GM19468 (cell line): ENCODE data around the gene ENOX2.
"Not testable (repeated sequence)": the region's sequence is repeated elsewhere in the genome, so short reads cannot be mapped to it uniquely, and the experiment has no call there.

Source experiments
- ATAC-seq: cut with Tn5 transposase; IDR thresholded peaks from one replicate; pipeline ENCODE4 v1.9.1; 2021; ENCODE audit warnings: mild to moderate bottlenecking, moderate library complexity, moderate number of reproducible peaks; ENCODE audit not compliant: unreplicated experiment; ENCODE audit errors: extremely low read depth

Gene ENOX2

DNA sequence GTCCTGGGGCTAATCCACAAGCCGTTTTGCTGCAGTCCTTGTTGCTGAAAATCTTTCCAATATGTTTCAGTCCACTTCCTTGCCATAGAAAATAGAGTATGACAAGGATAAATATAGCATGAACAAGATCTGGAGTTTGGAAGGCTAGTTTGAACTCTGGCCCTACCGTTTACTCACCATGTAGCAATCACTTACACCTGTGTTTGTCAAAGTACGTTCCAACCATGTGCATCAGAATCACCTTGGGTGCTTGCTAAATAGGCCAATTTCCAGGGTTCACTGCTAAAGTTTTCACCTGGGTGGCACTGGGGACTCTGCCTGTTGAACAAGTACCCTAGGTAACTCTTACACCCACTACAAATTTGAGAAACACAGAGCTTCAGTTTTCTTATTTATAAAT is 188.9 kb downstream of the ENOX2 start:
- no peak for ATAC-seq

DNA sequence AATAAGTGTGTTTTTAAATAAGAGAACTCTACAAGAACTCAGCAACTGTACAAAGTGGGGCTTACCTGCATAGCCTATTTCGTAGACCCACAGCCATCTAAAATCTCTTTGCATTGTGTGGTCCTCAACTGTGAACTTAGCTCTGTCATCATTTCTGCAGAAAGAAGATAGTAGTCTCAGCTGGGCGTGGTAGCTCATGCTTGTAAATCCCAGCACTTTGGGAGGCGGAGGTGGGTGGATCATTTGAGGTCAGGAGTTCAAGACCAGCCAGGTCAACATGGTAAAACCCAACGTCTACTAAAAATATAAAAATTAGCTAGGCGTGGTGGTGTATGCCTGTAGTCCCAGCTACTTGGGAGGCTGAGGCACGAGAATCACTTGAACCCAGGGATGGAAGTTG is 193.8 kb downstream of the ENOX2 start:
- ATAC-seq = not testable (repeated sequence)

DNA sequence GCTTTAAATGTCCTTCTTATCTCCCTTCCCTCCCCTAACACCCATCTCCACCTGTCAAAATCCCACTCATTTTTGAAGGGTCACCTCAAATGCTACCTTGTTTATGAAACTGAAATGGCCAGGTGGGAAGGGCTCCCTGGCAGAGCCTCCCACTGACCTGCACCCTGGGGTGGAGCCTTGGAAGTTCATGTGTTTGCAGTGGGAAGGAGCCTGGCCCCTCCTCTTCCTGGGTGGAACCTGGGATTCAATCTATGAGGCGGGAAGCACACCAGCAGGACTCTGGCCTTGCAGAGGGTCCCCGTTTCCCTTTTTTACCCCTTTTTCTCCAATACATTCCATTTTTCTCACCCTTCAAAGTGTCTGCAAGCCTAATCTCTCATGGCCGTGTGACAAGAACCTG is 197.4 kb downstream of the ENOX2 start:
- ATAC-seq = no peak

DNA sequence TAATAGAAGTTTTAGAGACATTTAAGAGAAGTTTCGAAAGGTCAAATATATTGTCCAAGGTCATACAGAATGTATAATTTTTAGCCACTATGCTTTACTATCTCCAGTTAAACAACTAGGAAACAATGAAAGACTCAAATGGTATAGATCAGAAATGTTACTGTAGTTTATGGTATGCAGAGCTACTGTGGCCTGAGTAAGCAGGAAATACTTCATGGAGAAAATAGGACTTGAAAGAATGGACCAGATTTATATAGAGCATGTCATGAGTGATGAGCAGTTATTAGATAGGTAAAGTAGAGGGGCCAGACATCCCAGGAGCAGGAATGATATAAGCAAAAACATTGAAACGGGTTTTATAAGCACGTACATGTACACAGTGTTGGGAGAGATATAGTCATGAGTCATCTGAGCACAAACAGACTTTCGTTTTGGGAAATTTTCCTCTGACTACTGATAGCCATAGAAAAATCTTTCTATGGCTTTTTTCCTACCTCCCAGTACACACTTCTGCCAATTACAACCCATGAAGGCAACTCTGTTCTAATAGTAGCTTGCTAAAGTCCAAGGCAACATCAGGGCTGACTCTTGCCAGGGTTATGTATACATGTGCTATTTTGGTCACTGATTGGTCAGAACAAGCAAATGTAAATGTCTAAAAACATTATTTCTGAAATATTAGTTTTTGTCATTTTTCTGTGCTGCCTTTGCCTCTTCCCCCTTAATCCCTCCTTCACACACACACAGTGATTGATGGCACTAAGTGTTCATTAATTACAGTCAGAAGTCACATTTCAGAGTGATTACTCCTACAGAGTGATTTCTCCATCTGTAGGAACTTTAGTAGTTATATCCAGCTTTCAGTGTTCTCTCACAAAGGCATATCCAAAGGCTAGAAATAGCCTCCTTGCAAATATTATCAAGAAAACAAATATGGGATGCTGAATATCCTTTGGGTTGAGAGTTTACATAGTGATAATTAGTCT is 198.7 kb downstream of the ENOX2 start:
- no peak for ATAC-seq

DNA sequence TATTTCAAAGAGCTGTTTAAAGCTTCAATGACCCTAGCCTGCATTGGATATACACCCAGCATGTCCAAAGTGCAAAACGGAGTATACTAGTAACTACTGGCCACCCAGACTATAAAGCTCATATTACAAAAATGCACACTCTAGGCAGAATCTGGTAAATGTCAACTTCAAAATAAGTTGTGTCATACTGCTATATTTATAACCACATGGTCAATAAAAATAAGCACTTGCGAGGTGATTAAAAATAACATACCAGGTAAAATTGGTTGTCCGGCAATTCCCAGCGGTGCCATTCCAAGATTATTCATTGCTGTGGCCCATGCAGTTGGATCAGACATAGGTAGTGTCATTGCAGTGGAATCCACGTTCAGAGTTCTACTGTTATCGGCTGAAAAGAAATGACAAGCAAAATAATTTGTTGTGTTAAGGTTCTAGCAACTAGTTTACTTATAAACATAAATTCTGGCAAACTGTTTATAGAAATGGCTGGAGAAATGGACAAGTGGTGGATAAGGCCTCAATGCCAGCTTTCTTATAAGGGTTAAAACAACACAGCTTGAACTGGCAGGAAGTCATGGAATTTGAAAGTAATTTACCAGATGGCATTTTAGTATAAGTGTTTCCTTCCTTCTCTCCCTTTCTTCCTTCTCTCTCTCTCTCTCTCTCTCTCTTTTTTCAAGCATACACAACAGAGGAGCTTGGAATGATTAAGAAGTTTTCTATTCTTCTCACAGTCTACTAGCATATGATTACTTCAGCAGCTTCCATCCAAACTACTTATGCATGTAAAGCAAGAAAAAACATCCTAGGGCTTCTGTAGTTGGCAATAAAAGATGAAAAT is 199.9 kb downstream of the ENOX2 start:
- ATAC-seq = no peak

DNA sequence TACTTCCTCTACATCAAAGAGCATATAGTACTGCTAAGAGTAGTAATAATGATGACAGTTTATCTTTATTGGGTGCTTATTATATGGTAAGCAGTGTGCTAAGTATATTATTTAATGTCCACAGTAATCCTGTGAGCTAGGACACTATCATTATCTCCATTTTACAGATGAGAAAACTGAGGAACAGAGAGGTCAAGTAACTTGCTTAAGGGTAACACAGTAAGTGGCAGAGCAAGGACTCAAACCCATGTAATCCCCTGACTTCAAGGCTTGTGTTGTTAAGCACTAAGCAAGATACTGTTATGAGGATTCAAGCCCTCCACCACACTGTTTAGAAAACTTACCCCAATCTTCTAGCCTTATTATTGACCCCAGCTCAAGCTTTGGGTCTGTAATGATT is 202.4 kb downstream of the ENOX2 start:
- ATAC-seq = no peak

DNA sequence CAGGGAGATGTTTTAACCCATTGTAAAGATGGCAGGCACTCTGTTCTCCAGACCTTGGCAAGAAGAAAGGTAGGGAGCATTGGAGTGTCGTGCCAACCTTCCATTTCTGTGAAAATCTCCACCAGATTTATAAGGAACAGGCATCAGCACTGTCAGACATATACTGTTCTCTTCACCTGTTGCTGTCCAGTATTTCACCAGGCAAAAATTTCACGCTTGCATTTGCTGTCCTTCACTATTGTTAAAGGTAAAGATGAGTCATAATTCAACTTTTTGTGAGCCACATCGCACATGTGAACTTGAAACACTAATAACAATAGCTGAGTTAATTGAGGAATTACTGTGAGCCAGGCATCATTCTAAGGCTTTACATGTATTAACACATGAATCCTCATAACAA is 203.4 kb downstream of the ENOX2 start:
- ATAC-seq = no peak

DNA sequence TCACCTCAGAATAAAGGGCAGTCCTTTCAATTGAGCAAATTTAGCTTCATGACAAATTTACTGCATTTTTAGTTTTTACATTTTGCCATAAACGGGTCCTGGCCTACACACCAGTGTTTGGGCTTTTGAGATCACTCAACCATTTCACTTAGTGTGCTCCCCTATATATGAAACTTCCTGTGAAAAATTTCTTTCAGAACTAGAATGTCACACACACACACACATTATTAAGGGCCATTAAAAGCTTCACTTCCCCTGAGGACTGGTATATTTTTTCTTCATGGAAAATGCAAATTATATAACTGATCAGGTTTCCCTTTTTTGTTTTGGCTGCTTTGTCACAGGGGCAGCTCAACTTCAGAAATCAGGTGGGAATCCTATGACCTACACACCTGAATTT is 206.5 kb downstream of the ENOX2 start:
- ATAC-seq = no peak

DNA sequence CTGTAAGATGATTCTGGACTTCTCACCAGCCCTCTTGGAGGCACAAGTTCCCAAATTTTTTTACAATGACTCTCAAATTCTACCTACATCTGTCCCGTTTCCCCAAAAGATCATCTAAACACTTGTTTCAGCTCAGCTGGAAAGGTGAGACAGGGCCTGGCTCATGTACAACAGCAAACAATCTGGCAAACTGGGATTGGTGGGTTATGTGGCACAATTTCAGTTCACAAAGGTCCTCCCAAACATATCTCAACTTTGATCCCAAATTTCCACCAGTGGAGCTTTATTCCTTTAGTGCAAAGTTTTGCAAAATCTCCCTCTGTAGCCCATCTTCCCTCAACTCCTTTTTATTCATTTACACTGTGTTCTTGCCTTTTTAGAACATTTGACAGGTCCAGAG is 207.1 kb downstream of the ENOX2 start:
- no peak for ATAC-seq

DNA sequence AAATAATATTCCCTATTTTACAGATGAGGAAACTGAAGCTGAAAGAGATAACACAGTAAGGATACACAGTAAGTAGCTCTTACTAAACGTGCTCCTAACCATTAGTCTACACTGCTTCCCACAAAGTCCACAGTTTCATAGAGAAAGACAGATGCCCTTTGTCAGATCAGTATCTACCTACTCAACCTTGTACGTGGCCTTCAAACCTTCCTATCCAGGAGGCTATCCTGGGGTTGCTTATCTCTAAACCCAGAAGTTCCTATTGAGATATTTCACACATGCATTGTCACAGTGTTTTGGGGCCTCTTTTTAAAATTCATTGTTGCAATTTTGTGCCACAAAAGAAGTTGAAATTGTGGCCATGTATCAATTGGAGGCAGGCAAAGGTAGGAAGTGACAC is 208.0 kb downstream of the ENOX2 start:
- no peak for ATAC-seq

DNA sequence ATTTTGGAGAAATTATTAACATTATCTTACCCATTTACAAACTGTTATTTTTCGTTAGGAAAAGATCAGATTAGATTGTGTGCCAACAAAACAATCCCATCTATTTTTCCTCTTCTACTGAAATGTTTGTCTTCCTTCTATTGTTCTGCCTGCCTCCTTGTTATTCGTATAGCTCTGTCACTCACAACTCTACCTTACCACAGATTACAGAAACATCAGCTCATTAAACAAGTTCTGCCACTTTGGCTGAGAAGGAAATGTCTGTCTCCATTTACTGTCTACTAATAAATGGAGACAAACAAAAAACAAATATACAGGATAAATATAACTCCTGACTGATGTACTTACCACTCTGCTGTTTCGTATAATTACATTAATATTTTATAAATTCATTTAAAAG is 211.4 kb downstream of the ENOX2 start:
- ATAC-seq = no peak

DNA sequence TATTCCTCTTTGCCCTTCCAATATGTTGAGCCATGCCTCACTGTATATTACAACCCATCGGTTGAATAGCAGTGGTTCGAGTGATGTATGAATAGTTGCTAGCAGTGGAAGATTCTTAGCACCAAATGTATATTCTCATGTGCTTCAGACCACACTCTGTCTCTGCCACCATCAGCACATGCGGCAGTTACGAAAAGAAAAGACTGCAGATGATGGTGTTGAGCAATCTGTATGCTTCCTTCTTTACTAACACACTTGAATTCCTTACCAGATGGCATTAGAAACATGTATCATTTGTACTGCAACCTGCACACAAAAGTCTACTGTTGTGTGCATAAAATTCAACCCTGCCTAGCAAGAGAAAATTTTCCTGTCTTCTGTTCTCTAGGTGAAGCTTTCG is 214.6 kb downstream of the ENOX2 start:
- ATAC-seq = no peak

DNA sequence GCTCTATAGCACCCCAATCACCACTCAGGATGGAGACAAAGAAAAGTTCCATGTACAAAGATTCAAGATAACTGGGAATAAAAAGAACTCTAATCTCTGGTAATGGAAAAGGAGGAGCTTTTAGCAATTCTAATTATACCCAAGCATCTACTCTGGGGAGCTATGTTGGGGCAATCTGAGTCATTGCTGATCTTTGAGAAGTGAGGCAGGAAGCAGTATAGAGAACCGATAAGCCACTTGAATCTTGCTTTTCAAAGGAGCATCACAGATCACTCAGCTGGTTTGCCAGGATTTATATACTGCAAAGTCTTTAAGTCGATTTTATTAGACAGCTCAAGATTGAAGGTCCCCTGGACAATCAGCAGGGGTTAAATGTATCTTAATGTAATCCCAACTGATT is 220.0 kb downstream of the ENOX2 start:
- no peak for ATAC-seq

DNA sequence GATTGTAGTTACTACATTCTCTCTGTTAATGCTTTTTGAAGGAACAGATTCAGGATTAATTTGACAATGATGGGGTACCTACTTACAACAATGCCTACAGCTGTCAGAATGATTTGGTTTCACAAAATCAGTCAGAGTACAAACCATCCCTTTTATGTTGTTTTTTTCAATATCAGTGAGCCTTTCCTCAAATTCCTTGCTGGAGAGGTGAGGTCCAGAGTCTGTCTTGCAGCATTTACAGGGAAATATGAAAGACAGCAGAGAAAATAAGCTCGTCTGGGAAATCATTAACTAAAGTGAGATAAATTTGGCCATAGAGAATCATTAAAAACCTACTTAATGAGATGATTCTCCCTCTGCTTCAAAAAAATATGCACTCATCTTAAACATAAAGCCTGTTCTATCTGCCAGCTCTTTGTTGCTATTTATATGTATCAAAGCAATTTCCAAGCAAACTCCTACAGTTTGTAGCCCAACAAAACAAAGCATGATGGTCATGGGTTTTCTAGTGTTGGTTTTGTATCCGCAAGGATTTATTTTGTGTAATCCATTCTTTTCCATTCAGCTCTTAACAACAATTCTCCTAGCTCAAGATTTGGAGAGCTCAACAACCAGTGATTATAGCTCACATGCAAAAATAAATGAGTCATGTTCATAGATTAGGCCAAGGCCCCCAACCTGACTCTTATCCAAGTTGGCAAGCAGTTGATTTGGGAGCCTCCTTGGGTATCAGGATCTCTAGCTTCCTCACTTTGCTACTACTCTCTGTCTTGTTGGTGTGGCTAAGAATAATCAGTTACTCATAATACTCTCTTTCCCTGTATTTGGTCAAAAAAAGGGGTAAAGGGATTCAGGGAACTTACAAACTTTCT is 222.6 kb downstream of the ENOX2 start:
- no peak for ATAC-seq

DNA sequence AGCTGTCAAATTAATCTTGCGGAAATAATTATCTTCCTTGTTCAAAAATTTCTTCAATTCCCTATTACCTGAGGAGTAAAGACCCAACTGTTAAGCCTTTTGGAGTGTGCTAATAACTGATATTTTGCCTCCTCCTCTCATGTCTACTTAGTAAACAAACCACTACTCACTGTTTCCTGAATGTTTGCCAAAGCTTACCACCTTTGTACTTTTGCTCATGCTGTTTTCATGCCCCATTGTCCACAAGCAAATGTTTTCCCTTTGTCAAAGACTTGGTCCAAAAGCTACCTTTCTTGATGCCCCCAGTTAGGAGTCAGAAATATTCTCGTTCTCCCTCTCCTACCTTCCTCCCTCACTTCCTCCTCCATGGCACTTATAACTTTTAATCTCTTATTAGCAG is 226.1 kb downstream of the ENOX2 start:
- ATAC-seq = no peak

DNA sequence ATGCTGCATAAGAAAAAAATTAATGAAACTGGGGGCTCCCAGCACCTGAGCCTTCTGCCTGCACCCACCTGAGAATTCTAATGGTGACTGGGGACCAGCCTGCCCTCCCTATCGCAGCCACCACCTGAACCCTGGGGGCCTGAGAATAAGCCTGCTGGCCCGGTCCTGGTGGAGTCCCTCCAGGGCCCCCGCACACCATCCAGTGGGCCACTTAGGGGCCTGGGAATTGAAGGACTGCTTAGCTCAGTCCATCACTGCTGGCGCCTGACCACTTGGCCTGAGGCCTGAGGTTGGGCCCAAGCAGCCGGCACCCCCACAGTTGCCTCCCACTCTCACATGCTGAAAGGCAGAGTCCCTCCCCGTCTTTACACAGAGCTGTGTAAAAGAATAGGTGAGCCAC is 230.8 kb downstream of the ENOX2 start:
- ATAC-seq = no peak

DNA sequence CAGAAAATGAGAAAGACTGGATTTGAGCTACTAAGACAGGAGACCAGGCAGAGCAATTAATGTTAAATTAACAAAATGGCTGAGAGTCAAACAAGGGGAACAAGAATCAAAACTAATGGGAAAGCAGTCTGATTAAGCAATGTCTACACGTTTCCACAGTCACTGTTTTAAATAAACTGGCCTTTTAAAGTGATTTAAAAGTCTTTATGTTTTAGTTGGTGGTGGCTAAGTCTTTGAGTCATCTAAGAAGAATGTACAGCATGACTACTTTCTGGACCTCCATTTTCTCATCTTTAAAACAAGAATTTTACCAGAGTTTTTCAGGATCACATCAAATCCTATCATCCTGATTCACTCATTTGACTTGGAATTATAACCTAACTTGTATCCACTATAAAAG is 233.8 kb downstream of the ENOX2 start:
- no peak for ATAC-seq

DNA sequence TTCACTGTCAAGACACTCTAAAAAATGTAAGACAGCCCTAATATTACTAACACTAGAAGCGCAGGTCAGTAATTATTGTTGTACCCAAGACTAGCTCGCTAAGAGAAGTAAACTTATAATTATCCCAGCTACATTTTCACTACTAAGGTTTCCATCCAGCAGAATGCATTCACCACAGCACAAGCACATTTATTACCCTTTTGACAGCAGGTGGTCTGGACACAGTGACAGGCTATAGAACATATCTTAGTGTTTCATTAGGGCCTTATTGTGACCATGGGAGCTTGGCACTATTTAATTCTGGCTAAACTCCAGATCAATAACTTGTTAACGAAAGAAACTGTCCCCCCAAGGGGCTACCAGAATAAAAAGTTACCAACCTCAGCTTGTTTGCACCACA is 237.7 kb downstream of the ENOX2 start:
- no peak for ATAC-seq

DNA sequence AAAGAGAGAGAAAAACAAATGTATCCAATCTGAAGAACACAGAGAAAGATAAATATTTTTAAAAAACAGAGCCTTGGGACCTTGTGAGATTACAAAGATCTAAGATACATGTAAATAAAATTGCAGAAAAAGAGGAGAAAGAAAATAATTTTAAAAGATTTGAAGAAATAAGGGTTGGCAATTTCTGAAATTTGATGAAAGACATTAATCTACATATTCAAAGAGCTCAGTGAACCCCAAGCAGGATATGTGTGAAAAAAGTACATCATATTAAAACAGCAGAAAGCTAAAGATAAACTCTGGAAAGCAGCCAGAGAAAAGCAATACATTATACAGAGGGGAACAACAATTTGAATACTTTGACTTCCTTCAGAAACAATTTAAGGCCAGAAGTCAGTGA is 244.7 kb downstream of the ENOX2 start:
- ATAC-seq = no peak

DNA sequence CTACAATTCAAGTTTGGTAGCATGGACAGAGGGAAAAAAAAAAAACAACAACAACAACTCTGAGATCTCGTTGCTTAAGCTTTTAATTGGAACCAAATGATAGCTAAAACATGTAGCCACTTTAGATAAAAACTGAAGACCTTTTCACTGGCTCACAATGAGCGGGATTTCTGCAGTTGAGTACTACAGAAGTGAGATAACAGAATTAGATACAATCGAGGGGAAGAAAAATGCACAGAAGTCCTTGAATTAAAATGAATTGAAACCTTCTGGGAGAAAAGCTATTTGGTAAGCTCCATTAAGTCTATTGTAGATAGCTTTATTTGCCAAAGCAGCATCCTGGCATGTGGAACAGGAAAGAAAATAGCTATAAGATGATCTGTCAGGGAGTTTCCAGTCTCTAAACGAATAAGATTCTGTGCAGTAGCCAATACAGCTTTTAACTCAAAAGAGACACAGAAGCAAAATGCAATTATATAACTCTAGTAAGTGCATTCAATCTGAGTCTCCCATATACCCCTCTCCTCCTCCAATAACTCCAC is 248.5 kb downstream of the ENOX2 start:
- no peak for ATAC-seq
